Epidermal melanocyte (primary cell): ENCODE results near the gene MYO9A.
"Not testable (repeated sequence)": the region's sequence is repeated elsewhere in the genome, so short reads cannot be mapped to it uniquely, and the experiment has no call there.

Source experiments
- DNase-seq: peaks from one replicate; pipeline ENCODE4 v3.0.0; 2011; ENCODE audit warnings: low spot score; ENCODE audit not compliant: insufficient read length

The MYO9A gene

GRCh38 chr15:71889385-71889784 lies 228.6 kb downstream of the MYO9A start:
- no peak for DNase-seq

DNA sequence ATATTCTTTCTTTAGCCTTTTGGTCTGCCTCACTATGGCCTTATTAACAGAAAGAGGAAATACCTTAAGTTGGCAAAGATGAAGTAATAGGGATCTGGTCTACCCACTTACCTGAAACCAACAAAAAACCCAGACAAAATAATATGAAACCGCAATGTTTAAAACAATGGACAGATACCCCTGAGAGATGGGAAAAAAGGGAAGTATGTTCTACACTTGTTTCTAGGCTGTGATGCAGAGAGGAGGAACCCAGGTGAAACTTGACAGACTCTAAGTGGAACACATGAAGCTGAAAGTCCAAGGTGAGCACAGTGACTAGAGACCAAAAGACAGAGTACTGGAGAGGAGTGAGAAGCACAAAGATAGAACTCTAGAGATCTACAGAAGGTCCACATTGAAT lies 229.2 kb downstream of the MYO9A start:
- DNase-seq = no peak

- no peak for DNase-seq
Observed at GRCh38 chr15:71885390-71885789, 232.6 kb downstream of the MYO9A start.

DNA sequence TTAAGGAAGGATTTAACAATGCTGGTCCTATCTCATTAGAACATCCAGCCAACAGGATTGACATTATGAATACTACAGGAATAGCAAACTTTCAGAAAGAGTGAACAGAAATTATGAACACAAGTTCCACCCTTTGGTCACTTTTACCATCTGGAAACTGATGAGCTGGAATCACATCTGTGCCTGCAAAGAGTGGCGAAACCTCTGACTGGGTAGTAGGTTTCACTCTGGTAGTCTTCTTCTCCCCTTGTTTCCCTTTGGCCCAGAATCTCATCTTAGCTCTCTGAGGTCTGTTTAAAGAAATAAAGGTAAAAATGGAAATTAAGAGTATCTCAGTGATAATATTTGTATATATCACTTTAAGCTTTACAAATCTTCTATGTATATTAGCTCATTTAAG lies 234.5 kb downstream of the MYO9A start:
- DNase-seq = no peak

- DNase-seq = no peak
Observed at GRCh38 chr15:71880276-71880675, 237.7 kb downstream of the MYO9A start.

DNA sequence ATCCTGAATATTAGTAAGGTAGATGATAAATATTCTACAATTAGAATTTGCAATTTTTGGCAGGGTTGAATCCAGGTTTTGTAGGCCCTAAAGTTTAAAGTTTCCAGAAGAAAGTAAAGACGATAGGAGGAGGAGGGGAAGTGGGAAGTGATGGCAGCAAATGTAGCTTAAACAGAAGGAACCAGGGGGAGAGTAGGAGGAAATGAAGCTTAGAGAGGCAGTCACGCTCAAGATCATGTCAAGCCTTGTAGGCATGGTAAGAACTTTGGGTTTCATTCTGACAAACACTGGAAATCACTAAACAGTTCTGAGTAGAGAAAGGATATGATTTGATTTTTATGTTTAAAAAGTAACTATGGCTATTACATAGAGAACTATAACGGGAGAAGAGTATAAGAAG lies 243.7 kb downstream of the MYO9A start:
- DNase-seq = no peak

- not testable (repeated sequence) for DNase-seq
Observed at GRCh38 chr15:71858232-71858631, 259.7 kb downstream of the MYO9A start.

GRCh38 chr15:71853543-71853942 lies 264.4 kb downstream of the MYO9A start:
- no peak for DNase-seq

- DNase-seq = no peak
Observed at GRCh38 chr15:71844916-71845315, 273.0 kb downstream of the MYO9A start.

- no peak for DNase-seq
Observed at GRCh38 chr15:71841563-71841962, 276.4 kb downstream of the MYO9A start.

DNA sequence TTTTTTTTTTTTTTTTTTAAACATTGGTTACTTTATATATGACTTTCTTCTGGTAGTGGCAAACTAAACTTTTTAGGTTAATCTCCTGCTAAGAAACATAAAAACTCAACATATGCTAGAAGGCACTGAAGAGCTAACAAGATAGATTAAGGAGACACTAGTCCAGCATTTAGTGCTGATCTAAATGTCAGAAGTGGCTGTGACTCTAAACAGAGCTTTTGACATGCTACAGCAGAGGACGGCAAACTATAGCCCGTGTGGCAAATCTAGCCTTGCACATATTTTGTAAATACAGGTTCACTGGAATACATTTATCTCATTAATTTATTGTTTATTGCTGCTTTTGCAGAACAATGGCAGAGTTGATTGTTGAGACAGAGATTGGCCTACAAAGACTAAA lies 287.0 kb downstream of the MYO9A start:
- no peak for DNase-seq

GRCh38 chr15:71826196-71826595 lies 291.8 kb downstream of the MYO9A start:
- DNase-seq = no peak

GRCh38 chr15:71825021-71825730 lies 292.8 kb downstream of the MYO9A start:
- DNase-seq = no peak

DNA sequence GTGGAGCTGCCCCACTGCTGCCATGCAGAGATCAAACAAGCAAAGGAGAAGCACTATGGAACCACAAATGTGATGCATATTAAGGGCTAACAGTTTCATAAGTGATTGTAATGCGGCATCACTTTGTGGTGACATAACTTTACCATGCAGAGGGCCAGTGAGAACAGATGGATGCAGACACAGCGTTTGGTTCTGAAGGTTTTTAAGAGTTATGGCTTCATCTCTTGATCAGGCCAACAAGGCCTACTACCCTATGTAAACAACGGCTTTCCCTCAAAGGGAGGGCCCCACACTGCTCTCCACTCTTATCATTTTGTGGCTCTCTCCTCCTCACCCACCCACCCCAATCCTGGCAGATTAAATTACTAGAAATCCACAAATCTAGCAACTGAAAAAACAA lies 294.1 kb downstream of the MYO9A start:
- DNase-seq = no peak

DNA sequence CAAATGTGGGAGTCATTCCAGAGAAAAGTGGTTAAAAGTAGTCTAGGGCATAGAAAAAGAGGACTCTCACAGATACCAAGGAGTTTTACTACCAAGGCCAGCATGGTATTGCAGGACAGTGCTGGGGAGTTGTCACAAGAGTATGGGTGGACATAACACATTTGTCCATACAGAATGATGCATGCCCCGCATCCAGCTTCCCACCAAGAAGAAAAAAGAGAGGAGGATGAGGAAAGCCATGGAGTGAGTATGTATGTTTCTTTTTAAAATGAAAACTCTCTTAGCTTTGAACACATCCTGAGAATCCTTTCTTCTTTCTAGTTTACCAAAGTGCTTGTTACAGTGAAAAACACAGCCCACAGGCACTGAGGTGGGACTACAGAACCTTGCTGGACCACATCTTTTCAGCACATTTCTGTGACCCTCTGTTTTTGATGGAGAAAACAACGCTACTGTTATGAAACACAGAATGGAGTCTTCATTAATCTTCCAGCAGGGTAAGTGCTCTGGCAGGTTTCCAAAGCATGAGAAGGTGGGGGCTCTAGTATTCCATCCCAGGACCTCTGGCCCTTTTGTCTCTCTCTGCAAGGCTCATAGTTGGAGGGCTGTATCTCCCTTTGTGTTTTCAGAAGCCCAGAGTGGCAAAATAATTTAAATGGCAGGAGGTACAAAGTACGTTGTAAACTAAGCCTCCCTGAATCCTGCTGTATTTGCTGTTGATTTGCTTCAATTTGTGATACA lies 294.9 kb downstream of the MYO9A start:
- no peak for DNase-seq

GRCh38 chr15:71821547-71822129 lies 296.3 kb downstream of the MYO9A start:
- DNase-seq = no peak

GRCh38 chr15:71820127-71820526 lies 297.8 kb downstream of the MYO9A start:
- DNase-seq = no peak

DNA sequence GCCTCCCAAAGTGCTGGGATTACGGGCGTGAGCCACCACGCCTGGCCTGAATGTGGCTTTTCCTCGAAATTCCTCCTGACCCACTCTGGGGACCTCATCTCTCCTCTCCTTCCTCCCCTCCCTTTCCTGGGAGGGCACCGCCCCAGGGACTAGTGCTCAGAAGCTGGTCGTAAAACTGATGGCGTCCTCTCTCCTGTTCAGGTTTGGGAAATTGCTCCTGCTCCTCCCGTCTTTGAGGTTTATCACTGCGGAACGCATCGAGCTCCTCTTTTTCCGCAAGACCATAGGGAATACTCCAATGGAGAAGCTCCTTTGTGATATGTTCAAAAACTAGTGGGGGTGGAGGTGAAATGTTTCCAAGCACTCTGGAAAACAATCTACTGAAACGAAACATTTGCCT lies 300.6 kb downstream of the MYO9A start:
- no peak for DNase-seq

DNA sequence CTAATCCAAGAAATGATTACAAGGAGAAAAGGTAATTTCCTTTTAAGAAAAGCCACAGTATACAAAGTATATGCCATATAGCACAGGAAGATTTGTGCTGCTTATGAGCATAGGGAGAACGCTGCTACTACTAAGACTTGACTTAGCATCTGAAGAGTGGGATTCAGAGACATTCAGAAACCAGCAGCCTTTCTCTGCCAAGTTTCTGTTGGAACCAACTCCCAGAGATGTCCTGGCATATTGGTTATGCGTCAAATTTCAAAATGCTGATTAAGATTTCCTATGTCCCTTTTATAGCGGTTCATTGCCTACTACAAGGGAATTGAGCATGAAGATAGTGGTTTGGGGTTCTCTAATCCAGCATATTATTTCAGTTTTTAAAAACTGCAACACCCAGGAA lies 302.6 kb downstream of the MYO9A start:
- DNase-seq = no peak

DNA sequence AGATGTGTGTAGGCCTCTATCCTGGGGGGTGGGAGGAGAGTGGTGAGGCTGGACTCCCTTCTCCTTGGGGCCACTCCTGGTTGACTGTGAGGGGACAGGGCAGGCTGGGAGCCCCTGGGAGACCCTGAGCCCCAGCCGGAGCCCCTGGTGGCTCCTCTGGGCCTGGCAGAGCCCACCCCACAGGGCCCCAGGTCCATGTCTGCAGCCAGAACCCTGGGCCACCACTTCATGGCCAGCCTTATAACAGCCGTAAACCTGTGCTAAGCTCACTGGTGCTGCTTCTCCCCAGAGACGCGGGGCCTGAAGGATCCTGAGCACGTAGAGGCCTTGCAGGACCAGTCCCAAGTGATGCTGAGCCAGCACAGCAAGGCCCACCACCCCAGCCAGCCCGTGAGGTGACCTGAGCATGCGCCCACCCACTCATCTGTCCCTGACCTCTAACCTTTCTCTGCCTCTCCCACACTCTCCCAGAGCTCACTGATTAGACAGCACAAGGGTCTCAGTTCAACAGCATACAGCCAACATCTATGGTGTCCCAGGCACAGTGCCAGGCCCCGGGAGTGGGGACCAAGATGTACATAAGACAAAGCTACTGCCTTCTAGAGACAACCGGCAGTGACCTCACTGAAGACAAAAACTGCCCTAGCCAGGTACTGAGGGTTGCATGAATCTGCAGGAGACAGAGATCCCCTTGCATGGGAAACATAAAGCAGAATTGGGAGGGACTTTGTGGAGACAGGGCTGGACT lies 304.1 kb downstream of the MYO9A start:
- DNase-seq = no peak

GRCh38 chr15:71812966-71813722 lies 304.8 kb downstream of the MYO9A start:
- DNase-seq = no peak
